ENCODE data around the gene FYN. TPM values are rescaled to one million over a fixed set of nuclear protein-coding genes. Genes with fewer than 3 reads are reported as not detected.

FYN gene
- total and polyA plus RNA-seq, 10 of the 15 experiments (the other 5 are each of a cell fraction or from before 2014, with no cell fraction given): 51.4 to 247 (median 138) TPM

DNA sequence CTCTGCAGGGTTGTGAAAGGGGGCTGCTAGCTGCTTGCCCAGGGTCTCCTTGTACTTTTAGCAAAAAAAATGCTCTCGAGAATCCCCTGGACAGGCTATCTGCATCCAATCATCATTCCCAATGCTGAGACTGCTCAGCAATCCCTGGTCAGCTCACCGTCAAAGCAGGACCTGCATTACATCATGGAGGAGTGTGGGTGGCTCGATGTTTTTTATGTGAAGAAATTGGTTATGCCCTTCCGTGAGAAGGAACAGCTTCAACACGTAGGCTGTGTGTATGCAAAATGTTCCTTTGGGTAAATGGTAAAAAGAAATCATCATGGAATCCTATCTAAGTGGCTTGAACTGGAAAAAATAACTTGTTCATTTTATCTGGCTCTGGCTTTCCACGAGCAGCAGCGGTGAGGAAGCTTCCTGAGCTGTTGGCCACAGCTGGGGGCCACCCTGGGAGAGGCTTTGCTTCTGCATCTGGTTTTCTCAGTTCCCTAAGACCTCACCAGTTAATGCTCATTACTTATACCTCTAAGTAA lies 111.4 kb downstream of the FYN start:
- Histone ChIP-seq H3K27me3 (replicated peaks in 1 of 2; ENCODE audit: control insufficient read depth in 2 of 2, insufficient read depth in 2 of 2, low read length in 1 of 2) (no peaks in the 10 kb centered on the region), H4K20me1 (ENCODE audit: control insufficient read depth, insufficient read depth) (no peaks in the 10 kb centered on the region), H3K27ac (ENCODE audit: control insufficient read depth, insufficient read depth) (peak overlapping the region; percentile 93), H3K9me3 (replicated peaks; ENCODE audit: control insufficient read depth, insufficient read depth, low read length) (no peaks in the 10 kb centered on the region), H3K9ac (ENCODE audit: control insufficient read depth, insufficient read depth, low read length) (0 out of 2 replicates have a peak overlapping the region, but pooled peaks have one; percentile 5), H3K4me3 (no peak overlapping the region), H3K79me2 (ENCODE audit: control insufficient read depth, insufficient read depth, low read length) (peaks cover 67% of the 10 kb centered on the region), H3K36me3 (ENCODE audit: control insufficient read depth in 2 of 2, insufficient read depth in 2 of 2, low read length in 1 of 2) (peaks cover 3 to 17% of the 10 kb centered on the region in 2 experiments; a peak in 3 of 4 replicates), H3K4me1 (ENCODE audit: control insufficient read depth, insufficient read depth, low read length) (peaks cover 66% of the 10 kb centered on the region), H2AFZ (ENCODE audit: control insufficient read depth, low read depth, low read length) (no peak overlapping the region), H3K4me2 (ENCODE audit: control insufficient read depth, insufficient read depth) (peak overlapping the region; percentile 56; the same call in 1 of the 2 replicates)
- in situ Hi-C loops (cut with MboI) (no loop called here), intact Hi-C loops (cut with micrococcal nuclease; ENCODE audit: unreplicated experiment) (no loop called here)
- DNase-seq (ENCODE audit: low read depth, low spot score): no peak
- ChIA-PET POLR2A (interaction anchor here (0.7 to 6.2 kb wide), 10 partner anchors 9 to 83 kb away, joined by 3 to 69 read pairs (median 10); no protein-coding TSS in a partner anchor), RAD21 (ENCODE audit: unreplicated experiment) (interaction anchor here (1.0 to 5.0 kb wide), 19 partner anchors 9 to 503 kb away, joined by 3 to 158 read pairs (median 7); partner anchors contain the start of gene FYN), CTCF (interaction anchor here (0.5 to 4.6 kb wide), 11 partner anchors 9 to 281 kb away, joined by 3 to 62 read pairs (median 10); no protein-coding TSS in a partner anchor), SMC1A (ENCODE audit: uncharacterized antibody, unreplicated experiment) (interaction anchor here (0.6 to 6.8 kb wide), 24 partner anchors 8 to 281 kb away, joined by 3 to 156 read pairs (median 10); no protein-coding TSS in a partner anchor)
- ATAC-seq: peak; percentile 47
- BruUV-seq (replicated peaks): no TSS peak
- FAIRE-seq: no peak
- 64% methylated on average over 7 of the region's 7 CpGs for WGBS (ENCODE audit: insufficient coverage, insufficient replicate concordance, low lambda C conversion rate, missing lambda C conversion rate)
- TF ChIP-seq TCF12 (IDR thresholded peaks at IDR 0.05; ENCODE audit: low read depth, low read length) (peak; percentile 76; the same call in 1 of the 2 replicates), ESRRA (IDR thresholded peaks at IDR 0.05; ENCODE audit: low read length) (no peak), SUZ12 (IDR thresholded peaks at IDR 0.05; ENCODE audit: unreplicated experiment) (no peak), EGR1 (IDR thresholded peaks at IDR 0.05; ENCODE audit: borderline replicate concordance in 1 of 2, low read depth in 2 of 2, low read length in 2 of 2) (peak in 1 of 2 experiments; percentile 34; a peak in 1 of 3 replicates), PAX5 (IDR thresholded peaks at IDR 0.05; ENCODE audit: borderline replicate concordance, low read depth, low read length) (no peak), MYC (IDR thresholded peaks at IDR 0.05; ENCODE audit: insufficient read depth, insufficient read length, insufficient replicate concordance, low read length, severe bottlenecking) (no peak), JUNB (IDR thresholded peaks at IDR 0.05) (0 out of 2 replicates have a peak, but pooled peaks have one; percentile 38), NFIC (IDR thresholded peaks at IDR 0.05; ENCODE audit: low read depth, low read length) (peak; percentile 73; the same call in 1 of the 2 replicates), SPI1 (IDR thresholded peaks at IDR 0.05; ENCODE audit: borderline replicate concordance, insufficient read depth, low read depth, low read length) (peak; percentile 85), TCF3 (IDR thresholded peaks at IDR 0.05; ENCODE audit: borderline replicate concordance, insufficient read depth, low read depth, low read length) (peak; percentile 77; the same call in 1 of the 2 replicates), ATF7 (IDR thresholded peaks at IDR 0.05; ENCODE audit: low read depth) (peak; percentile 80)
- TF ChIP-seq, protein P1, sequence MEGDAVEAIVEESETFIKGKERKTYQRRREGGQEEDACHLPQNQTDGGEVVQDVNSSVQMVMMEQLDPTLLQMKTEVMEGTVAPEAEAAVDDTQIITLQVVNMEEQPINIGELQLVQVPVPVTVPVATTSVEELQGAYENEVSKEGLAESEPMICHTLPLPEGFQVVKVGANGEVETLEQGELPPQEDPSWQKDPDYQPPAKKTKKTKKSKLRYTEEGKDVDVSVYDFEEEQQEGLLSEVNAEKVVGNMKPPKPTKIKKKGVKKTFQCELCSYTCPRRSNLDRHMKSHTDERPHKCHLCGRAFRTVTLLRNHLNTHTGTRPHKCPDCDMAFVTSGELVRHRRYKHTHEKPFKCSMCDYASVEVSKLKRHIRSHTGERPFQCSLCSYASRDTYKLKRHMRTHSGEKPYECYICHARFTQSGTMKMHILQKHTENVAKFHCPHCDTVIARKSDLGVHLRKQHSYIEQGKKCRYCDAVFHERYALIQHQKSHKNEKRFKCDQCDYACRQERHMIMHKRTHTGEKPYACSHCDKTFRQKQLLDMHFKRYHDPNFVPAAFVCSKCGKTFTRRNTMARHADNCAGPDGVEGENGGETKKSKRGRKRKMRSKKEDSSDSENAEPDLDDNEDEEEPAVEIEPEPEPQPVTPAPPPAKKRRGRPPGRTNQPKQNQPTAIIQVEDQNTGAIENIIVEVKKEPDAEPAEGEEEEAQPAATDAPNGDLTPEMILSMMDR (IDR thresholded peaks at IDR 0.05 in 2 of 3, conservative IDR thresholded peaks at IDR 0.05 in 1 of 3; ENCODE audit: control insufficient read depth in 2 of 3, extremely low read depth in 1 of 3, insufficient read depth in 1 of 3, low read depth in 3 of 3, low read length in 3 of 3): no peak
- TF ChIP-seq, protein P2, sequence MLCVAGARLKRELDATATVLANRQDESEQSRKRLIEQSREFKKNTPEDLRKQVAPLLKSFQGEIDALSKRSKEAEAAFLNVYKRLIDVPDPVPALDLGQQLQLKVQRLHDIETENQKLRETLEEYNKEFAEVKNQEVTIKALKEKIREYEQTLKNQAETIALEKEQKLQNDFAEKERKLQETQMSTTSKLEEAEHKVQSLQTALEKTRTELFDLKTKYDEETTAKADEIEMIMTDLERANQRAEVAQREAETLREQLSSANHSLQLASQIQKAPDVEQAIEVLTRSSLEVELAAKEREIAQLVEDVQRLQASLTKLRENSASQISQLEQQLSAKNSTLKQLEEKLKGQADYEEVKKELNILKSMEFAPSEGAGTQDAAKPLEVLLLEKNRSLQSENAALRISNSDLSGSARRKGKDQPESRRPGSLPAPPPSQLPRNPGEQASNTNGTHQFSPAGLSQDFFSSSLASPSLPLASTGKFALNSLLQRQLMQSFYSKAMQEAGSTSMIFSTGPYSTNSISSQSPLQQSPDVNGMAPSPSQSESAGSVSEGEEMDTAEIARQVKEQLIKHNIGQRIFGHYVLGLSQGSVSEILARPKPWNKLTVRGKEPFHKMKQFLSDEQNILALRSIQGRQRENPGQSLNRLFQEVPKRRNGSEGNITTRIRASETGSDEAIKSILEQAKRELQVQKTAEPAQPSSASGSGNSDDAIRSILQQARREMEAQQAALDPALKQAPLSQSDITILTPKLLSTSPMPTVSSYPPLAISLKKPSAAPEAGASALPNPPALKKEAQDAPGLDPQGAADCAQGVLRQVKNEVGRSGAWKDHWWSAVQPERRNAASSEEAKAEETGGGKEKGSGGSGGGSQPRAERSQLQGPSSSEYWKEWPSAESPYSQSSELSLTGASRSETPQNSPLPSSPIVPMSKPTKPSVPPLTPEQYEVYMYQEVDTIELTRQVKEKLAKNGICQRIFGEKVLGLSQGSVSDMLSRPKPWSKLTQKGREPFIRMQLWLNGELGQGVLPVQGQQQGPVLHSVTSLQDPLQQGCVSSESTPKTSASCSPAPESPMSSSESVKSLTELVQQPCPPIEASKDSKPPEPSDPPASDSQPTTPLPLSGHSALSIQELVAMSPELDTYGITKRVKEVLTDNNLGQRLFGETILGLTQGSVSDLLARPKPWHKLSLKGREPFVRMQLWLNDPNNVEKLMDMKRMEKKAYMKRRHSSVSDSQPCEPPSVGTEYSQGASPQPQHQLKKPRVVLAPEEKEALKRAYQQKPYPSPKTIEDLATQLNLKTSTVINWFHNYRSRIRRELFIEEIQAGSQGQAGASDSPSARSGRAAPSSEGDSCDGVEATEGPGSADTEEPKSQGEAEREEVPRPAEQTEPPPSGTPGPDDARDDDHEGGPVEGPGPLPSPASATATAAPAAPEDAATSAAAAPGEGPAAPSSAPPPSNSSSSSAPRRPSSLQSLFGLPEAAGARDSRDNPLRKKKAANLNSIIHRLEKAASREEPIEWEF (IDR thresholded peaks at IDR 0.05; ENCODE audit: insufficient replicate concordance, low read depth, low read length): no peak
- TF ChIP-seq, protein P3, sequence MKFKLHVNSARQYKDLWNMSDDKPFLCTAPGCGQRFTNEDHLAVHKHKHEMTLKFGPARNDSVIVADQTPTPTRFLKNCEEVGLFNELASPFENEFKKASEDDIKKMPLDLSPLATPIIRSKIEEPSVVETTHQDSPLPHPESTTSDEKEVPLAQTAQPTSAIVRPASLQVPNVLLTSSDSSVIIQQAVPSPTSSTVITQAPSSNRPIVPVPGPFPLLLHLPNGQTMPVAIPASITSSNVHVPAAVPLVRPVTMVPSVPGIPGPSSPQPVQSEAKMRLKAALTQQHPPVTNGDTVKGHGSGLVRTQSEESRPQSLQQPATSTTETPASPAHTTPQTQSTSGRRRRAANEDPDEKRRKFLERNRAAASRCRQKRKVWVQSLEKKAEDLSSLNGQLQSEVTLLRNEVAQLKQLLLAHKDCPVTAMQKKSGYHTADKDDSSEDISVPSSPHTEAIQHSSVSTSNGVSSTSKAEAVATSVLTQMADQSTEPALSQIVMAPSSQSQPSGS (IDR thresholded peaks at IDR 0.05; ENCODE audit: low read length): peak; percentile 23
